Spleen (tissue), 11 donors: ENCODE results near the gene SLC15A5. TPM values are rescaled to one million over a fixed set of nuclear protein-coding genes. Genes with fewer than 3 reads are reported as not detected.

Source experiments
- DNase-seq: peaks from one replicate; pipeline ENCODE4 v3.0.0-alpha.2; 2020
- H3K27ac ChIP-seq, 8 donors: fragments of 200-600 bp; sonication (generic) in 7 of 8; 1 replicate in 4 of 8; 2 replicates in 4 of 8; pipeline versions ENCODE4 v1.5.0 to v1.8.0; 2016 to 2021; ENCODE audit warnings: inconsistent platforms in 4 of 8, mild to moderate bottlenecking in 4 of 8, moderate library complexity in 1 of 8
- H3K27me3 ChIP-seq, 7 donors: fragments of 200-600 bp; sonication (generic) in 6 of 7; replicated peaks in 1 of 7; 1 replicate in 4 of 7; 2 replicates in 3 of 7; pipeline versions ENCODE4 v1.5.0 to v1.8.0; 2016 to 2021; ENCODE audit warnings: inconsistent platforms in 3 of 7, mild to moderate bottlenecking in 1 of 7
- H3K36me3 ChIP-seq, 6 donors: fragments of 200-600 bp; sonication (generic) in 5 of 6; 1 replicate in 4 of 6; 2 replicates in 2 of 6; pipeline versions ENCODE4 v1.5.0 to v1.8.0; 2016 to 2021; ENCODE audit warnings: inconsistent platforms in 2 of 6
- H3K4me1 ChIP-seq, 6 donors: fragments of 200-600 bp; sonication (generic) in 5 of 6; 1 replicate in 3 of 6; 2 replicates in 3 of 6; pipeline versions ENCODE4 v1.5.0 to v1.8.0; 2016 to 2021; ENCODE audit warnings: inconsistent platforms in 3 of 6
- H3K4me3 ChIP-seq, 8 donors: fragments of 200-600 bp; sonication (generic) in 7 of 8; 1 replicate in 4 of 8; 2 replicates in 4 of 8; pipeline versions ENCODE4 v1.5.0 to v1.8.0; 2016 to 2021; ENCODE audit warnings: inconsistent platforms in 4 of 8, mild to moderate bottlenecking in 4 of 8, moderate library complexity in 2 of 8
- H3K9me3 ChIP-seq, 8 donors: fragments of 200-600 bp; sonication (generic) in 7 of 8; 1 replicate in 4 of 8; 2 replicates in 4 of 8; pipeline versions ENCODE4 v1.5.0 to v1.8.0; 2016 to 2021; ENCODE audit warnings: inconsistent platforms in 4 of 8
- CTCF ChIP-seq, 11 experiments: fragments of 200-600 bp in 7 of 11; fragments of 450-650 bp in 4 of 11; sonication (generic) in 4 of 11; IDR thresholded peaks in 8 of 11; conservative IDR thresholded peaks in 3 of 11; 1 replicate in 7 of 11; 2 replicates in 4 of 11; pipeline versions ENCODE4 v1.4.0 to v1.8.0; 2016 to 2021; ENCODE audit warnings: antibody characterized with exemption in 11 of 11, inconsistent platforms in 4 of 11, mild to moderate bottlenecking in 1 of 11
- POLR2A ChIP-seq, 3 donors: fragments of 450-650 bp; IDR thresholded peaks; one replicate each; pipeline ENCODE4 v1.5.1; 2017; ENCODE audit warnings: antibody characterized with exemption in 3 of 3, mild to moderate bottlenecking in 1 of 3
- POLR2AphosphoS5 ChIP-seq, 3 donors: sonication (generic); formaldehyde crosslinking; IDR thresholded peaks; one replicate each; pipeline ENCODE4 v1.5.1; 2017; ENCODE audit warnings: antibody characterized with exemption in 3 of 3
- WGBS, 5 donors: extraction: QIAGEN DNeasy Blood & Tissue Kit in 3 of 5; methylation state at CpG; one replicate each; pipeline versions ENCODE4 v1.1.5 to v1.1.7; 2013 to 2018; 5-methylcytosine and 5-hydroxymethylcytosine counted together
- intact Hi-C: fragments of 100-400 bp; cut with DNase I; formaldehyde crosslinking; loops from one replicate; pipeline ENCODE4 v1.15.0; 2023; ENCODE audit warnings: low total_unique reads
- polyA plus RNA-seq, 3 donors: library from polyadenylated mRNA; stranded (reverse); fragments of 200-250 nt; gene quantifications; one replicate each; pipeline ENCODE4 v1.2.1, GENCODE V29; 2013
- total RNA-seq, 7 donors: library from RNA; depleted of rRNA in 3 of 7; stranded (reverse); fragments of >200 nt in 3 of 7; fragmentation: NEBNext Ultra II Directional in 4 of 7; extraction: Animal tissue kit (Norgen Biotek cat#: 25700) in 4 of 7; gene quantifications; one replicate each; pipeline versions ENCODE4 v1.1.0 to v1.2.1, GENCODE V29; 2016 to 2021
- donor health status: healthy with polysubstance abuse.
- donor health status: DM: no; HTN: no; CAD: no; lungs with moderate emphysema.
- donor health status: DM: no; HTN: no; CAD: no.
- donor health status: Bipolar disorder and iron deficiency.
- donor health status: healthy.
- donor health status: DM: no; HTN: no; CAD: no.
- donor health status: DM: yes; HTN: yes; CAD: no.

SLC15A5 gene
- total and polyA plus RNA-seq, 10 donors = not detected

GRCh38 chr12:16282081-16282480, 4.6 kb upstream of the SLC15A5 start:
- H3K27me3 ChIP-seq = no peaks in the 10 kb centered on the region
- H3K4me3 ChIP-seq = no peak overlapping the region
- WGBS, 5 donors = 84 to 91% (median 87%) methylated on average over 2 of the region's 2 CpGs
- H3K9me3 ChIP-seq = peaks cover 0 to 9% (median 0%) of the 10 kb centered on the region in 8 donors
- no peak overlapping the region for H3K27ac ChIP-seq
- no peak for DNase-seq
- TF ChIP-seq POLR2A (IDR thresholded peaks at IDR 0.05) (no peak), CTCF (IDR thresholded peaks at IDR 0.05 in 8 of 11, conservative IDR thresholded peaks at IDR 0.05 in 3 of 11) (no peak), POLR2AphosphoS5 (IDR thresholded peaks at IDR 0.05) (no peak)
- intact Hi-C loops = no loop called here
- H3K4me1 ChIP-seq = no peaks in the 10 kb centered on the region
- no peaks in the 10 kb centered on the region for H3K36me3 ChIP-seq

- H3K36me3 ChIP-seq = no peaks in the 10 kb centered on the region
- H3K27ac ChIP-seq = no peak overlapping the region
- intact Hi-C loops = no loop called here
- TF ChIP-seq CTCF (IDR thresholded peaks at IDR 0.05 in 8 of 11, conservative IDR thresholded peaks at IDR 0.05 in 3 of 11) (no peak), POLR2AphosphoS5 (IDR thresholded peaks at IDR 0.05) (no peak), POLR2A (IDR thresholded peaks at IDR 0.05) (no peak)
- no peaks in the 10 kb centered on the region for H3K27me3 ChIP-seq
- no peak for DNase-seq
- 63 to 80% (median 75%) methylated on average over 3 of the region's 3 CpGs for WGBS, 5 donors
- peaks cover 0 to 9% (median 0%) of the 10 kb centered on the region in 8 donors for H3K9me3 ChIP-seq
- H3K4me1 ChIP-seq = no peaks in the 10 kb centered on the region
- no peak overlapping the region for H3K4me3 ChIP-seq
Observed at GRCh38 chr12:16281157-16281556, 3.7 kb upstream of the SLC15A5 start.

DNA sequence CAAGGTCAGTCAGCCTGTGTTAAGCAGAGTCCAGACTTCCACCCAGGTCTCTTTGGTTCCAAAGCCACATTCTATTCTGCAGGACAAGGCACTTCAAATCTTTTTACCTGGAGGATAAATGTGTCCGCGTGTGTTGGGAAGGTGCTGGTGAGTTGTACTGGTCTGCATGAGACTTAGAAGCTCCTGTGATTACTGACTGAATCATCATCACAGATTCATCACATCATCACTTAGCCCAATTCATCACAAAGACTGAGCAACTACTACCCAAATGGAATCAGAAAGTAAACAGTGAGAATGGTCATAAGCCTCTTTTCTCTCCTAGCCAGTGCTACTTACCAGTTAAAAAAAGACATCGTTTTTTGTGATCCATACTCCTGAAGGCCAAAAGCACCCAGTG, 5.3 kb downstream of the SLC15A5 start:
- intact Hi-C loops = no loop called here
- H3K4me3 ChIP-seq = no peak overlapping the region
- 66 to 85% (median 75%) methylated on average over 3 of the region's 3 CpGs for WGBS, 5 donors
- DNase-seq = no peak
- no peak overlapping the region for H3K27ac ChIP-seq
- no peaks in the 10 kb centered on the region for H3K4me1 ChIP-seq
- H3K36me3 ChIP-seq = no peaks in the 10 kb centered on the region
- TF ChIP-seq POLR2A (IDR thresholded peaks at IDR 0.05) (no peak), POLR2AphosphoS5 (IDR thresholded peaks at IDR 0.05) (no peak), CTCF (IDR thresholded peaks at IDR 0.05 in 8 of 11, conservative IDR thresholded peaks at IDR 0.05 in 3 of 11) (no peak)
- no peaks in the 10 kb centered on the region for H3K9me3 ChIP-seq
- no peaks in the 10 kb centered on the region for H3K27me3 ChIP-seq

GRCh38 chr12:16271062-16271461, 6.4 kb downstream of the SLC15A5 start:
- no peaks in the 10 kb centered on the region for H3K36me3 ChIP-seq
- no peaks in the 10 kb centered on the region for H3K4me1 ChIP-seq
- no peak overlapping the region for H3K4me3 ChIP-seq
- TF ChIP-seq POLR2A (IDR thresholded peaks at IDR 0.05) (no peak), POLR2AphosphoS5 (IDR thresholded peaks at IDR 0.05) (no peak), CTCF (IDR thresholded peaks at IDR 0.05 in 8 of 11, conservative IDR thresholded peaks at IDR 0.05 in 3 of 11) (no peak)
- no peak overlapping the region for H3K27ac ChIP-seq
- no peaks in the 10 kb centered on the region for H3K27me3 ChIP-seq
- no peaks in the 10 kb centered on the region for H3K9me3 ChIP-seq
- DNase-seq = no peak
- WGBS, 5 donors = 55 to 73% (median 67%) methylated on average over 1 of the region's 1 CpG
- intact Hi-C loops = no loop called here
